Mesenchymal stem cell (in vitro differentiated cells and primary cell): ENCODE results near the gene CNIH4.
A peak's percentile ranks its signal among the peaks of the same experiment; 100 is the strongest.

Experiments
- DNase-seq: peaks from one replicate; pipeline ENCODE4 v3.0.0-alpha.2; 2013
- H2AFZ ChIP-seq: one replicate; pipeline ENCODE4 v1.6.1; 2013; ENCODE audit warnings: low read depth, mild to moderate bottlenecking, control low read depth, inconsistent platforms, low read length, moderate library complexity
- H2AK5ac ChIP-seq: 2 replicates; pipeline ENCODE4 v1.6.1; 2013; ENCODE audit warnings: low read length, moderate library complexity, mild to moderate bottlenecking, inconsistent platforms; ENCODE audit not compliant: severe bottlenecking
- H2BK120ac ChIP-seq: one replicate; pipeline ENCODE4 v1.6.1; 2013; ENCODE audit warnings: low read depth, mild to moderate bottlenecking, inconsistent platforms, low read length, moderate library complexity
- H2BK12ac ChIP-seq, 2 experiments: one replicate each; pipeline ENCODE4 v1.6.1; 2013; ENCODE audit warnings: inconsistent platforms in 2 of 2, low read length in 2 of 2, mild to moderate bottlenecking in 2 of 2, moderate library complexity in 2 of 2, control low read depth in 1 of 2
- H2BK15ac ChIP-seq: one replicate; pipeline ENCODE4 v1.6.1; 2013; ENCODE audit warnings: mild to moderate bottlenecking, low read depth, inconsistent platforms; ENCODE audit not compliant: poor library complexity, severe bottlenecking
- H2BK5ac ChIP-seq: 2 replicates; pipeline ENCODE4 v1.6.1; 2013; ENCODE audit warnings: low read depth, mild to moderate bottlenecking, low read length, control low read depth, inconsistent platforms; ENCODE audit not compliant: poor library complexity, severe bottlenecking
- H3K14ac ChIP-seq, 2 experiments: one replicate each; pipeline ENCODE4 v1.6.1; 2013; ENCODE audit warnings: inconsistent platforms in 2 of 2, low read length in 2 of 2, control low read depth in 1 of 2, mild to moderate bottlenecking in 1 of 2, moderate library complexity in 1 of 2
- H3K18ac ChIP-seq, 2 experiments: one replicate each; pipeline ENCODE4 v1.6.1; 2013; ENCODE audit warnings: inconsistent platforms in 2 of 2, low read length in 2 of 2, control low read depth in 1 of 2, low read depth in 1 of 2, mild to moderate bottlenecking in 1 of 2
- H3K23ac ChIP-seq, 2 experiments: one replicate each; pipeline ENCODE4 v1.6.1; 2013; ENCODE audit warnings: inconsistent platforms in 2 of 2, low read length in 2 of 2, mild to moderate bottlenecking in 2 of 2, moderate library complexity in 2 of 2, control low read depth in 1 of 2
- H3K27ac ChIP-seq: 2 replicates; pipeline ENCODE4 v1.5.1; 2013; ENCODE audit warnings: mild to moderate bottlenecking, moderate library complexity, low read length, control low read depth, inconsistent platforms; ENCODE audit not compliant: poor library complexity, severe bottlenecking
- H3K27me3 ChIP-seq, 2 experiments: 2 replicates each; pipeline versions ENCODE4 v1.6.1 to v1.7.0; 2013; ENCODE audit warnings: low read length in 2 of 2, mild to moderate bottlenecking in 2 of 2, moderate library complexity in 2 of 2, control low read depth in 1 of 2, inconsistent platforms in 1 of 2; ENCODE audit not compliant: control insufficient read depth in 1 of 2, insufficient read depth in 1 of 2
- H3K36me3 ChIP-seq, 2 experiments: 2 replicates each; pipeline versions ENCODE4 v1.6.1 to v1.7.0; 2013; ENCODE audit warnings: low read length in 2 of 2, control low read depth in 1 of 2, inconsistent platforms in 1 of 2, low read depth in 1 of 2, mild to moderate bottlenecking in 1 of 2; ENCODE audit not compliant: insufficient read depth in 2 of 2, control insufficient read depth in 1 of 2
- H3K4ac ChIP-seq, 2 experiments: one replicate each; pipeline ENCODE4 v1.6.1; 2013; ENCODE audit warnings: inconsistent platforms in 2 of 2, low read length in 2 of 2, mild to moderate bottlenecking in 2 of 2, moderate library complexity in 2 of 2, control low read depth in 1 of 2, low read depth in 1 of 2
- H3K4me1 ChIP-seq: 2 replicates; pipeline ENCODE4 v1.6.1; 2013; ENCODE audit warnings: low read depth, low read length, control low read depth; ENCODE audit not compliant: control insufficient read depth, insufficient read depth
- H3K4me2 ChIP-seq: 2 replicates; pipeline ENCODE4 v1.6.1; 2013; ENCODE audit warnings: low read length, mild to moderate bottlenecking, inconsistent platforms; ENCODE audit not compliant: poor library complexity, severe bottlenecking
- H3K4me3 ChIP-seq, 2 experiments: 2 replicates each; pipeline versions ENCODE4 v1.5.1 to v1.7.0; 2013; ENCODE audit warnings: low read length in 2 of 2, mild to moderate bottlenecking in 2 of 2, control low read depth in 1 of 2, low read depth in 1 of 2; ENCODE audit not compliant: insufficient read depth in 1 of 2
- H3K79me1 ChIP-seq: replicated peaks from 2 replicates; pipeline ENCODE4 v1.6.1; 2013; ENCODE audit warnings: mild to moderate bottlenecking, control low read depth, low read length, inconsistent platforms; ENCODE audit not compliant: poor library complexity, severe bottlenecking
- H3K9ac ChIP-seq: 2 replicates; pipeline ENCODE4 v1.7.0; 2013; ENCODE audit warnings: mild to moderate bottlenecking, low read length, moderate library complexity
- H3K9me3 ChIP-seq: 2 replicates; pipeline ENCODE4 v1.7.0; 2013; ENCODE audit warnings: mild to moderate bottlenecking, low read length; ENCODE audit not compliant: control insufficient read depth
- H4K8ac ChIP-seq: one replicate; pipeline ENCODE4 v1.6.1; 2013; ENCODE audit warnings: inconsistent platforms, mild to moderate bottlenecking, low read length, moderate library complexity
- H4K91ac ChIP-seq: one replicate; pipeline ENCODE4 v1.6.1; 2013; ENCODE audit warnings: mild to moderate bottlenecking, low read length, inconsistent platforms
- WGBS: methylation state at CpG from one replicate; pipeline ENCODE4 v1.1.7; 2013; ENCODE audit warnings: mixed read lengths; 5-methylcytosine and 5-hydroxymethylcytosine counted together

CNIH4 gene

DNA sequence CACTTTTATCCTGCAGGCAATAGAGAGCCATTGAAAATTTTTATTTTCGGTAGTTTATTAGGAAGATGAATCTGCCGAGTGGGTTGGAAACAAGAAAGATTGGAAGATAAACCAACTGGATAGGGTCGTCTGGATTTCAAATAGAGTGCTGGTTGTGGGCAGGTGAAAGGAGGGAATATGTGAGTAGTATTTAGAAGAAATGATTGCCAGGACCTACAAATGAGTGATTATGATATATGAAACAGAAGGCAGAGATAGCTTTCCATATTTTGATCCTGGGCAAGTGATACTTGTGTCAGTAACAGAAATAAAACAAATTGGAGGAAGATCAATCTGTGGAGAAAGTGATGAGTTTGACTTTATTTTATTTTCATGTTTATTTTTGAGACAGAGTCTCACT is 2.5 kb downstream of the CNIH4 start:
- Histone ChIP-seq H2BK120ac (no peak overlapping the region), H4K8ac (no peak overlapping the region), H3K9ac (no peak overlapping the region), H2BK12ac (no peak overlapping the region), H3K4me1 (peaks cover 10% of the 10 kb centered on the region), H3K4me3 (peak overlapping the region in 1 of 2 experiments; percentile 45), H3K14ac (no peak overlapping the region), H3K27me3 (no peaks in the 10 kb centered on the region), H3K79me1 (peaks cover 11% of the 10 kb centered on the region), H2BK15ac (no peak overlapping the region), H3K23ac (no peak overlapping the region), H3K4ac (no peak overlapping the region), H4K91ac (no peak overlapping the region), H2AFZ (no peak overlapping the region), H2BK5ac (no peak overlapping the region), H3K4me2 (no peak overlapping the region), H3K27ac (no peak overlapping the region), H3K9me3 (no peaks in the 10 kb centered on the region), H3K18ac (no peak overlapping the region), H3K36me3 (peaks cover 5 to 14% of the 10 kb centered on the region in 2 experiments), H2AK5ac (no peak overlapping the region)
- WGBS = 95% methylated on average over 3 of the region's 3 CpGs
- DNase-seq = no peak

DNA sequence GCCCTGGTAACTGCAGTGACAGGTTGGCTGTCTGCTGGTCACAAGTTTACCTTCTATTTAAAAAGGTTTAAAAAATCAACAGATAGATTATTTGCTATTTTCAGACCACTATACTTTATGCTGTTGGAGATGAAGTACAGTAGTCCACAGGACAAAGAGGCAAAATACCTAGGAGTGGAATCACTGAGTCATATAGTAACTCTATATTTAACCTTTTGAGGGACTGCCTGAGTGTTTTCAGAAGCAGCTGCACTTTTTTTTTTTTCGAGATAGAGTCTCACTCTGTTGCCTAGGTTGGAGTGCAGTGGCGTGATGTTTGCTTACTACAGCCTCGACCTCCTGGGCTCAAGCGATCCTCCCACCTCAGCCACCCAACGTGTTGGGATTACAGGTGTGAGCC is 11.7 kb downstream of the CNIH4 start:
- H3K14ac ChIP-seq = no peak overlapping the region
- no peaks in the 10 kb centered on the region for H3K27me3 ChIP-seq
- H3K27ac ChIP-seq = no peak overlapping the region
- peaks cover 29% of the 10 kb centered on the region for H3K79me1 ChIP-seq
- H2BK12ac ChIP-seq = no peak overlapping the region
- no peak overlapping the region for H3K4me2 ChIP-seq
- no peak overlapping the region for H3K4me3 ChIP-seq
- no peak for DNase-seq
- H2BK120ac ChIP-seq = no peak overlapping the region
- no peak overlapping the region for H3K4ac ChIP-seq
- H3K9me3 ChIP-seq = no peaks in the 10 kb centered on the region
- peaks cover 2% of the 10 kb centered on the region for H3K4me1 ChIP-seq
- WGBS = 98% methylated on average over 5 of the region's 5 CpGs
- no peak overlapping the region for H2AFZ ChIP-seq
- H2BK5ac ChIP-seq = no peak overlapping the region
- peaks cover 35 to 87% of the 10 kb centered on the region in 2 experiments for H3K36me3 ChIP-seq
- H4K8ac ChIP-seq = no peak overlapping the region
- H3K23ac ChIP-seq = no peak overlapping the region
- no peak overlapping the region for H3K9ac ChIP-seq
- no peak overlapping the region for H2BK15ac ChIP-seq
- no peak overlapping the region for H3K18ac ChIP-seq
- H4K91ac ChIP-seq = no peak overlapping the region
- no peak overlapping the region for H2AK5ac ChIP-seq

DNA sequence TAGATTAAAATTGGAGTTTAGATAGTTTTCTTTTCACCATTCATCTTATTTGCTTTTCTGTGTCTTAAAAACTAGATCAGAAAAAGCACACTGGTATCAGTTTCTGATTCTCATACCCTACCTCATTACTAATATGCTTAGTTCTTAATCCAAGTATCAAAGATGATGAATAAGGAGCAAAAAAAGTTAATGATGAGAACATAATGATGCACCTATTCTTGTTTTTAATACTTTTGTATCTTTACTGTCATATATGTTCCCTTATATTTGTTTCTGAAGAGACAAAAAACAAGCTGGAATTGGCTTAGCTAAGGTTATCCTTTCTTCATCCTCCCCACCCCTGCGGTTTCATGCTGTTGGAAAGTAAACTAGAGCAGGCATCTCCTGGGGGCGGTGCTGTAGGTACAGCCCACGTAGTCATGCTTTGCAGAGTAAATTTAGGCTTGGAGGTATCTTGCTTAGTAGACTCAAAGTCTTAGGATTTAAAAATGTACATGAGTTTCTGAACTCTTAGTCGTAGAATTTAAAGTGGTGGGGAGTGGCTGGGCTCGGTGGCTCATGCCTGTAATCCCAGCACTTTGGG is 16.4 kb downstream of the CNIH4 start:
- Histone ChIP-seq H3K79me1 (peaks cover 26% of the 10 kb centered on the region), H3K18ac (no peak overlapping the region), H2BK15ac (no peak overlapping the region), H2BK120ac (no peak overlapping the region), H2AK5ac (no peak overlapping the region), H3K23ac (no peak overlapping the region), H3K4me1 (peaks cover 8% of the 10 kb centered on the region), H4K91ac (no peak overlapping the region), H3K27me3 (no peaks in the 10 kb centered on the region), H2BK5ac (no peak overlapping the region), H3K27ac (no peak overlapping the region), H3K9ac (no peak overlapping the region), H3K4ac (no peak overlapping the region), H3K4me2 (no peak overlapping the region), H2AFZ (no peak overlapping the region), H3K14ac (no peak overlapping the region), H3K9me3 (no peaks in the 10 kb centered on the region), H4K8ac (no peak overlapping the region), H3K4me3 (no peak overlapping the region), H2BK12ac (no peak overlapping the region), H3K36me3 (peaks cover 31 to 89% of the 10 kb centered on the region in 2 experiments)
- WGBS = 99% methylated on average over 5 of the region's 5 CpGs
- DNase-seq = no peak

- peaks cover 9% of the 10 kb centered on the region for H3K4me1 ChIP-seq
- no peak overlapping the region for H3K9ac ChIP-seq
- H3K14ac ChIP-seq = no peak overlapping the region
- no peak overlapping the region for H3K4me3 ChIP-seq
- H3K4ac ChIP-seq = no peak overlapping the region
- H3K9me3 ChIP-seq = no peaks in the 10 kb centered on the region
- peaks cover 19% of the 10 kb centered on the region for H3K79me1 ChIP-seq
- no peak overlapping the region for H2BK15ac ChIP-seq
- H3K27ac ChIP-seq = no peak overlapping the region
- H3K23ac ChIP-seq = no peak overlapping the region
- H3K36me3 ChIP-seq = peaks cover 23 to 86% of the 10 kb centered on the region in 2 experiments
- no peak overlapping the region for H2BK12ac ChIP-seq
- no peak overlapping the region for H2AFZ ChIP-seq
- no peak overlapping the region for H3K4me2 ChIP-seq
- no peak overlapping the region for H2BK120ac ChIP-seq
- WGBS = 98% methylated on average over 3 of the region's 3 CpGs
- peak overlapping the region; percentile 12 for H4K8ac ChIP-seq
- H3K18ac ChIP-seq = no peak overlapping the region
- H2BK5ac ChIP-seq = no peak overlapping the region
- peak overlapping the region; percentile 11 for H4K91ac ChIP-seq
- DNase-seq = no peak
- no peaks in the 10 kb centered on the region for H3K27me3 ChIP-seq
- H2AK5ac ChIP-seq = no peak overlapping the region
Measured at GRCh38 chr1:224375059-224375458, 18.4 kb downstream of the CNIH4 start.
